ENCODE measurements around the gene HDAC4.

DNA sequence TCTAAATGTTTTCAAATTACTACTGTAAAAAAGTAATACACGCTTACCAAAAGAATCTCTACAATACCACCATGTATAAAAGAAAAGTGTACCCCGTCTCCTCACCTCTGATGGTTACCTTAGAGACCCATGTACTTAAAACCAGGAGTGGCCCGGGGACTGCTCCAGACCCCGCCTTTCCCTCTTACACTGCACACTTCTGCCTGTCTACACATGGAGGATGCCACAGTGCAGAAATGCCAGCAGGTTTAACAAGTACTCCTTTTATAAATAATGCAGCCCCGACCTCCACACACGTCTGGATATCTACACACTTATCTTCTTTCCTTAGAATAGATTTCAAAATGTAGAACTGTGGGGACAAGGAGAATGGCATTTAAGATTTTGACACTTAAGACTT, 5.3 kb downstream of the HDAC4 start:
- TF ChIP-seq CTCF (IDR thresholded peaks at IDR 0.05) (no peak), EP300 (IDR thresholded peaks at IDR 0.05) (no peak), POLR2A (IDR thresholded peaks at IDR 0.05) (no peak), POLR2AphosphoS5 (IDR thresholded peaks at IDR 0.05) (no peak)
